ENCODE measurements around the gene MAGOHB.
"Not testable (repeated sequence)": the region's sequence is repeated elsewhere in the genome, so short reads cannot be mapped to it uniquely, and the experiment has no call there.

Gene MAGOHB

GRCh38 chr12:10614056-10614370 is 604 bp upstream of the MAGOHB start:
- in situ Hi-C loops (cut with MboI; ENCODE audit: low sequenced_read_pairs) = no loop called here

- in situ Hi-C loops (cut with MboI; ENCODE audit: low sequenced_read_pairs) = no loop called here
Observed at GRCh38 chr12:10612984-10613348, 443 bp downstream of the MAGOHB start.

- in situ Hi-C loops (cut with MboI; ENCODE audit: low sequenced_read_pairs) = no loop called here
Observed at GRCh38 chr12:10612110-10612509, 1.3 kb downstream of the MAGOHB start.

GRCh38 chr12:10611258-10611657 is 2.2 kb downstream of the MAGOHB start:
- in situ Hi-C loops (cut with MboI; ENCODE audit: low sequenced_read_pairs) = not testable (repeated sequence)

GRCh38 chr12:10610188-10610587 is 3.2 kb downstream of the MAGOHB start:
- in situ Hi-C loops (cut with MboI; ENCODE audit: low sequenced_read_pairs) = no loop called here

- in situ Hi-C loops (cut with MboI; ENCODE audit: low sequenced_read_pairs) = no loop called here
Observed at GRCh38 chr12:10607885-10608458, 5.4 kb downstream of the MAGOHB start.

- in situ Hi-C loops (cut with MboI; ENCODE audit: low sequenced_read_pairs) = no loop called here
Observed at GRCh38 chr12:10601860-10602259, 11.5 kb downstream of the MAGOHB start.

- in situ Hi-C loops (cut with MboI; ENCODE audit: low sequenced_read_pairs) = no loop called here
Observed at GRCh38 chr12:10600988-10601387, 12.4 kb downstream of the MAGOHB start.

GRCh38 chr12:10595881-10596280 is 17.5 kb downstream of the MAGOHB start:
- in situ Hi-C loops (cut with MboI; ENCODE audit: low sequenced_read_pairs) = no loop called here

- in situ Hi-C loops (cut with MboI; ENCODE audit: low sequenced_read_pairs) = no loop called here
Observed at GRCh38 chr12:10590966-10591365, 22.4 kb downstream of the MAGOHB start.

GRCh38 chr12:10584415-10584814 is 29.0 kb downstream of the MAGOHB start:
- in situ Hi-C loops (cut with MboI; ENCODE audit: low sequenced_read_pairs) = no loop called here

GRCh38 chr12:10582704-10583103 is 30.7 kb downstream of the MAGOHB start:
- in situ Hi-C loops (cut with MboI; ENCODE audit: low sequenced_read_pairs) = no loop called here

GRCh38 chr12:10582133-10582532 is 31.3 kb downstream of the MAGOHB start:
- in situ Hi-C loops (cut with MboI; ENCODE audit: low sequenced_read_pairs) = not testable (repeated sequence)

GRCh38 chr12:10574307-10574706 is 39.1 kb downstream of the MAGOHB start:
- in situ Hi-C loops (cut with MboI; ENCODE audit: low sequenced_read_pairs) = loop anchor here (10.0 to 25.0 kb wide), 2 partner anchors 100 to 212 kb away; partner anchors contain the start of gene STYK1

GRCh38 chr12:10572021-10572490 is 41.4 kb downstream of the MAGOHB start:
- in situ Hi-C loops (cut with MboI; ENCODE audit: low sequenced_read_pairs) = loop anchor here (10.0 to 25.0 kb wide), 2 partner anchors 103 to 210 kb away; partner anchors contain the start of gene STYK1

- in situ Hi-C loops (cut with MboI; ENCODE audit: low sequenced_read_pairs) = loop anchor here (10.0 to 25.0 kb wide), 2 partner anchors 104 to 209 kb away; partner anchors contain the start of gene STYK1
Observed at GRCh38 chr12:10571141-10571540, 42.3 kb downstream of the MAGOHB start.

- in situ Hi-C loops (cut with MboI; ENCODE audit: low sequenced_read_pairs) = loop anchor here (10.0 to 25.0 kb wide), 2 partner anchors 206 to 333 kb away; no protein-coding TSS in a partner anchor
Observed at GRCh38 chr12:10567813-10568212, 45.6 kb downstream of the MAGOHB start.

GRCh38 chr12:10563966-10564365 is 49.4 kb downstream of the MAGOHB start:
- in situ Hi-C loops (cut with MboI; ENCODE audit: low sequenced_read_pairs) = loop anchor here (10.0 to 25.0 kb wide), 2 partner anchors 202 to 329 kb away; no protein-coding TSS in a partner anchor

- in situ Hi-C loops (cut with MboI; ENCODE audit: low sequenced_read_pairs) = loop anchor here (10.0 to 25.0 kb wide), 2 partner anchors 201 to 328 kb away; no protein-coding TSS in a partner anchor
Observed at GRCh38 chr12:10563002-10563401, 50.4 kb downstream of the MAGOHB start.

- in situ Hi-C loops (cut with MboI; ENCODE audit: low sequenced_read_pairs) = loop anchor here (10.0 to 25.0 kb wide), 2 partner anchors 200 to 328 kb away; no protein-coding TSS in a partner anchor
Observed at GRCh38 chr12:10562306-10562933, 51.0 kb downstream of the MAGOHB start.

- in situ Hi-C loops (cut with MboI; ENCODE audit: low sequenced_read_pairs) = loop anchor here (25.0 kb wide), 1 partner anchor 197 kb away; no protein-coding TSS in a partner anchor
Observed at GRCh38 chr12:10559244-10559643, 54.2 kb downstream of the MAGOHB start.

- in situ Hi-C loops (cut with MboI; ENCODE audit: low sequenced_read_pairs) = loop anchor here (25.0 kb wide), 1 partner anchor 196 kb away; no protein-coding TSS in a partner anchor
Observed at GRCh38 chr12:10558789-10559188, 54.6 kb downstream of the MAGOHB start.
